SK-N-SH treated with all-trans-retinoic acid at 6 μM for 48 hours (cell line): ENCODE results near the gene KIF1A.

ENCODE experiments used
- ATAC-seq: fragments of 200-7000 bp; cut with Tn5 transposase; 3 replicates; pipeline ENCODE4 v1.9.1; 2020; ENCODE audit warnings: mild to moderate bottlenecking, moderate library complexity
- ARNTL ChIP-seq: fragments of 450-650 bp; formaldehyde crosslinking; IDR thresholded peaks from 2 replicates; pipeline ENCODE4 v1.5.0; 2020; ENCODE audit warnings: low read depth, mild to moderate bottlenecking, moderate library complexity, borderline replicate concordance
- CSDC2 ChIP-seq: fragments of 250-450 bp; sonication (Bioruptor Pico); IDR thresholded peaks from 2 replicates; pipeline ENCODE4 v1.5.0; 2020; ENCODE audit warnings: mild to moderate bottlenecking, moderate library complexity
- ESRRG ChIP-seq: fragments of 250-450 bp; sonication (Bioruptor Pico); IDR thresholded peaks from 2 replicates; pipeline ENCODE4 v1.6.1; 2021; ENCODE audit warnings: mild to moderate bottlenecking
- GLIS3 ChIP-seq: fragments of 250-450 bp; sonication (Bioruptor Pico); IDR thresholded peaks from 2 replicates; pipeline ENCODE4 v1.5.0; 2020; ENCODE audit warnings: mild to moderate bottlenecking, moderate library complexity
- ISL1 ChIP-seq: fragments of 250-450 bp; sonication (Bioruptor Pico); IDR thresholded peaks from 2 replicates; pipeline ENCODE4 v2.1.2; 2022; ENCODE audit warnings: mild to moderate bottlenecking, moderate library complexity
- OSR1 ChIP-seq: fragments of 250-450 bp; sonication (Bioruptor Pico); IDR thresholded peaks from 2 replicates; pipeline ENCODE4 v1.8.0; 2022; ENCODE audit warnings: moderate library complexity, mild to moderate bottlenecking, inconsistent platforms
- PPARA ChIP-seq: fragments of 250-450 bp; sonication (Bioruptor Pico); IDR thresholded peaks from 2 replicates; pipeline ENCODE4 v1.5.0; 2020; ENCODE audit warnings: mild to moderate bottlenecking, borderline replicate concordance
- TCF4 ChIP-seq: fragments of 250-450 bp; sonication (Bioruptor Pico); IDR thresholded peaks from 2 replicates; pipeline ENCODE4 v1.8.0; 2021; ENCODE audit warnings: mild to moderate bottlenecking, moderate library complexity, borderline replicate concordance
- ZC3H10 ChIP-seq: fragments of 250-450 bp; sonication (Bioruptor Pico); IDR thresholded peaks from 2 replicates; pipeline ENCODE4 v1.5.1; 2021; ENCODE audit warnings: mild to moderate bottlenecking, moderate library complexity
- ZFP3 ChIP-seq: fragments of 250-450 bp; sonication (Bioruptor Pico); IDR thresholded peaks from 2 replicates; pipeline ENCODE4 v1.5.0; 2020; ENCODE audit warnings: mild to moderate bottlenecking, moderate library complexity
- ZFP30 ChIP-seq: fragments of 450-650 bp; formaldehyde crosslinking; IDR thresholded peaks from 2 replicates; pipeline ENCODE4 v1.5.0; 2022; ENCODE audit warnings: mild to moderate bottlenecking, moderate library complexity
- ZNF565 ChIP-seq: fragments of 450-650 bp; formaldehyde crosslinking; conservative IDR thresholded peaks from 2 replicates; pipeline ENCODE4 v1.5.0; 2020; ENCODE audit warnings: low read depth, mild to moderate bottlenecking, moderate library complexity
- ZNF70 ChIP-seq: fragments of 450-650 bp; formaldehyde crosslinking; IDR thresholded peaks from 2 replicates; pipeline ENCODE4 v1.5.0; 2020; ENCODE audit warnings: mild to moderate bottlenecking, moderate library complexity
- TF ChIP-seq, protein P1 (sequence below): fragments of 250-450 bp; sonication (Bioruptor Pico); IDR thresholded peaks from 2 replicates; pipeline ENCODE4 v1.5.1; 2021; ENCODE audit warnings: mild to moderate bottlenecking, moderate library complexity
- TF ChIP-seq, protein P2 (sequence below): fragments of 250-450 bp; sonication (Bioruptor Pico); IDR thresholded peaks from 2 replicates; pipeline ENCODE4 v1.5.1; 2020; ENCODE audit warnings: low read depth, mild to moderate bottlenecking, moderate library complexity
- TF ChIP-seq, protein P3 (sequence below): fragments of 250-450 bp; sonication (Bioruptor Pico); IDR thresholded peaks from 2 replicates; pipeline ENCODE4 v1.8.0; 2020; ENCODE audit warnings: mild to moderate bottlenecking, moderate library complexity, borderline replicate concordance
- TF ChIP-seq, protein P4 (sequence below): fragments of 250-450 bp; sonication (Bioruptor Pico); IDR thresholded peaks from 2 replicates; pipeline ENCODE4 v1.5.0; 2020; ENCODE audit warnings: mild to moderate bottlenecking, moderate library complexity

KIF1A gene

DNA sequence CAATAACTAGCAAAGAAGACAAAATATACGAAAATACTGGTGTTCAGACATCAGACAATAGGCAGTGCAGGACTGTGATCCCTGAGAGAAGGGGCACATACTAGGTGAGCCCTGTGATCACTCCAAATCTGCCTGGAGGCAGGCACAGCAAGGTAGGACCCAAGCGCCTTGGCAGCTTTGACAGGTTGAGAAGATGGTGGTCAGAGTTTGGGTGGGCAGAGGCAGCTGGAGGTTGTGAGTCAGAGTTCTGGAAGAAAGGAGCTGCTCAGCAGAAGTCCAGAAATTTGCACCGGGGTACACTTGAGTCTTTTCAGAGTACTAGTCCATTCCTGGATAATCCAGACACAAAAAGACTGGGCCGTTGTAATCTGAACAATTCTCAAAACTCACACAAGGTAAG is 14.0 kb downstream of the KIF1A start (continued):
- TF ChIP-seq ZFP30 = no peak
- TF ChIP-seq ZFP3 (CRISPR knock-in tag) = no peak
- TF ChIP-seq, protein P1, sequence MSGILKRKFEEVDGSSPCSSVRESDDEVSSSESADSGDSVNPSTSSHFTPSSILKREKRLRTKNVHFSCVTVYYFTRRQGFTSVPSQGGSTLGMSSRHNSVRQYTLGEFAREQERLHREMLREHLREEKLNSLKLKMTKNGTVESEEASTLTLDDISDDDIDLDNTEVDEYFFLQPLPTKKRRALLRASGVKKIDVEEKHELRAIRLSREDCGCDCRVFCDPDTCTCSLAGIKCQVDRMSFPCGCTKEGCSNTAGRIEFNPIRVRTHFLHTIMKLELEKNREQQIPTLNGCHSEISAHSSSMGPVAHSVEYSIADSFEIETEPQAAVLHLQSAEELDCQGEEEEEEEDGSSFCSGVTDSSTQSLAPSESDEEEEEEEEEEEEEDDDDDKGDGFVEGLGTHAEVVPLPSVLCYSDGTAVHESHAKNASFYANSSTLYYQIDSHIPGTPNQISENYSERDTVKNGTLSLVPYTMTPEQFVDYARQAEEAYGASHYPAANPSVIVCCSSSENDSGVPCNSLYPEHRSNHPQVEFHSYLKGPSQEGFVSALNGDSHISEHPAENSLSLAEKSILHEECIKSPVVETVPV (CRISPR knock-in tag) = no peak
- TF ChIP-seq TCF4 (CRISPR knock-in tag) = no peak
- no peak for TF ChIP-seq OSR1 (CRISPR knock-in tag)

DNA sequence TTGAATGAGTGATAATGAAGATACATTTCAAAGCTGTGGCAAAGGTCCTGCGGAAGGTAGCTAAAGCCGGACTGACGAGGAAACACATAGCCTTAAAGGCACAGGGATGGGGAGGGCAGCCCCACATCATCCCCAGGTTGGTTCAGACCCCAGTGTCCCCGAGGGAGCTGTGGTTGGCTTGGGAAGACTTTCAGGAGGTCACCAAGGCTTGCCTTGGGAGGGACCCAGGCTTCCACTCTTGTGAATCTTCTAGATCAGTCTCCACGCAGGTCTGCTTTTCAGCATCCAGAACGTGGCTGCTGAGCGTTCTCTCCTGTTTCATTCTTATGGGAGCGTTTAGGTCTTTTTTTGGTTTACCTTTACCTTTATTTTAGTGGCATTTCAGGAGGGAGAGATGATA is 16.8 kb downstream of the KIF1A start:
- TF ChIP-seq, protein P2, sequence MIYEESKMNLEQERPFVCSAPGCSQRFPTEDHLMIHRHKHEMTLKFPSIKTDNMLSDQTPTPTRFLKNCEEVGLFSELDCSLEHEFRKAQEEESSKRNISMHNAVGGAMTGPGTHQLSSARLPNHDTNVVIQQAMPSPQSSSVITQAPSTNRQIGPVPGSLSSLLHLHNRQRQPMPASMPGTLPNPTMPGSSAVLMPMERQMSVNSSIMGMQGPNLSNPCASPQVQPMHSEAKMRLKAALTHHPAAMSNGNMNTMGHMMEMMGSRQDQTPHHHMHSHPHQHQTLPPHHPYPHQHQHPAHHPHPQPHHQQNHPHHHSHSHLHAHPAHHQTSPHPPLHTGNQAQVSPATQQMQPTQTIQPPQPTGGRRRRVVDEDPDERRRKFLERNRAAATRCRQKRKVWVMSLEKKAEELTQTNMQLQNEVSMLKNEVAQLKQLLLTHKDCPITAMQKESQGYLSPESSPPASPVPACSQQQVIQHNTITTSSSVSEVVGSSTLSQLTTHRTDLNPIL = no peak
- TF ChIP-seq, protein P1 (CRISPR knock-in tag) = no peak
- TF ChIP-seq ZFP3 (CRISPR knock-in tag) = no peak
- TF ChIP-seq, protein P3, sequence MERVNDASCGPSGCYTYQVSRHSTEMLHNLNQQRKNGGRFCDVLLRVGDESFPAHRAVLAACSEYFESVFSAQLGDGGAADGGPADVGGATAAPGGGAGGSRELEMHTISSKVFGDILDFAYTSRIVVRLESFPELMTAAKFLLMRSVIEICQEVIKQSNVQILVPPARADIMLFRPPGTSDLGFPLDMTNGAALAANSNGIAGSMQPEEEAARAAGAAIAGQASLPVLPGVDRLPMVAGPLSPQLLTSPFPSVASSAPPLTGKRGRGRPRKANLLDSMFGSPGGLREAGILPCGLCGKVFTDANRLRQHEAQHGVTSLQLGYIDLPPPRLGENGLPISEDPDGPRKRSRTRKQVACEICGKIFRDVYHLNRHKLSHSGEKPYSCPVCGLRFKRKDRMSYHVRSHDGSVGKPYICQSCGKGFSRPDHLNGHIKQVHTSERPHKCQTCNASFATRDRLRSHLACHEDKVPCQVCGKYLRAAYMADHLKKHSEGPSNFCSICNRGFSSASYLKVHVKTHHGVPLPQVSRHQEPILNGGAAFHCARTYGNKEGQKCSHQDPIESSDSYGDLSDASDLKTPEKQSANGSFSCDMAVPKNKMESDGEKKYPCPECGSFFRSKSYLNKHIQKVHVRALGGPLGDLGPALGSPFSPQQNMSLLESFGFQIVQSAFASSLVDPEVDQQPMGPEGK (CRISPR knock-in tag) = no peak
- TF ChIP-seq, all 23 proteins: peak for 0
- no peak for ATAC-seq

DNA sequence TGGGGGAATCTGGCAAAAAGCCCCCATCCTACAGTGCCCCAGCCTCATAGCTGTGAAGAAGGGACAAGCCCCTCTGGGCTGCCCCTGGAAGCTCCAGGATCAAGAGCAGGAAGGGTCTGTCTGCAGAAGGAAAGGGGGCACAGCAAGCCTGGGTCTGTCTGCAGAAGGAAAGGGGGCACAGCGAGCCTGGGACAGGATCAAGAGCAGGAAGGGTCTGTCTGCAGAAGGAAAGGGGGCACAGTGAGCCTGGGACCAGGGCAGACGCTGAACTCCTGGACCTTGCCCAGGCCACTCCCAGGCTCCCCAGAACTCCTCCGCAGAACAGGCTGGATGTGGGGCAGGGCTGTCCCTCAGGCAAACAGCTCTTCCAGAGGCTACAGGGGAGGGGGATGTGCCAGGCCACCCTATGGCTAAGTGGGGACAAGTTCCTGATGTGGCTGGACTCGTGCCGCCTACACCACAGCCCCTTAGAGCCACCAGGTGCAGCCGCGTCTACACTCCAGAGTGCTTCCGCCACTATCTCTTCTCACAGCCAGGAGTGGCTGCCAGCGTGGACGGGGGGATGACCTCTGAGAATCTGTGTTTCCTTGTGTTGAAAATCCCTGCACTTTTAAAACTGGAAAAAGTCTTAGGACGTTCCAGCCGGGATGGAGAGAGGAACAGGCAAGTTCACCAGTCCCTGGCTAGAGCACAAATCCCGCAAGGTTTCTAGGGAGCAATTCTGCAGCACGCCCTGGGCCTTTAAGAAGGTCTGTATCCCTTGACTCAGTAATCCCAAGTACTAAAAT is 20.8 kb downstream of the KIF1A start:
- no peak for ATAC-seq
- TF ChIP-seq, protein P3 (CRISPR knock-in tag) = no peak
- TF ChIP-seq ISL1 (CRISPR knock-in tag) = no peak
- no peak for TF ChIP-seq ZFP30
- TF ChIP-seq, protein P4, sequence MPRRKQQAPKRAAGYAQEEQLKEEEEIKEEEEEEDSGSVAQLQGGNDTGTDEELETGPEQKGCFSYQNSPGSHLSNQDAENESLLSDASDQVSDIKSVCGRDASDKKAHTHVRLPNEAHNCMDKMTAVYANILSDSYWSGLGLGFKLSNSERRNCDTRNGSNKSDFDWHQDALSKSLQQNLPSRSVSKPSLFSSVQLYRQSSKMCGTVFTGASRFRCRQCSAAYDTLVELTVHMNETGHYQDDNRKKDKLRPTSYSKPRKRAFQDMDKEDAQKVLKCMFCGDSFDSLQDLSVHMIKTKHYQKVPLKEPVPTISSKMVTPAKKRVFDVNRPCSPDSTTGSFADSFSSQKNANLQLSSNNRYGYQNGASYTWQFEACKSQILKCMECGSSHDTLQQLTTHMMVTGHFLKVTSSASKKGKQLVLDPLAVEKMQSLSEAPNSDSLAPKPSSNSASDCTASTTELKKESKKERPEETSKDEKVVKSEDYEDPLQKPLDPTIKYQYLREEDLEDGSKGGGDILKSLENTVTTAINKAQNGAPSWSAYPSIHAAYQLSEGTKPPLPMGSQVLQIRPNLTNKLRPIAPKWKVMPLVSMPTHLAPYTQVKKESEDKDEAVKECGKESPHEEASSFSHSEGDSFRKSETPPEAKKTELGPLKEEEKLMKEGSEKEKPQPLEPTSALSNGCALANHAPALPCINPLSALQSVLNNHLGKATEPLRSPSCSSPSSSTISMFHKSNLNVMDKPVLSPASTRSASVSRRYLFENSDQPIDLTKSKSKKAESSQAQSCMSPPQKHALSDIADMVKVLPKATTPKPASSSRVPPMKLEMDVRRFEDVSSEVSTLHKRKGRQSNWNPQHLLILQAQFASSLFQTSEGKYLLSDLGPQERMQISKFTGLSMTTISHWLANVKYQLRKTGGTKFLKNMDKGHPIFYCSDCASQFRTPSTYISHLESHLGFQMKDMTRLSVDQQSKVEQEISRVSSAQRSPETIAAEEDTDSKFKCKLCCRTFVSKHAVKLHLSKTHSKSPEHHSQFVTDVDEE = no peak
- no peak for TF ChIP-seq CSDC2 (CRISPR knock-in tag)
- TF ChIP-seq, protein P2 = no peak
- TF ChIP-seq ESRRG = no peak
- TF ChIP-seq ARNTL = no peak
- no peak for TF ChIP-seq ZC3H10 (CRISPR knock-in tag)
- TF ChIP-seq ZNF565 (CRISPR knock-in tag) = no peak
- no peak for TF ChIP-seq PPARA (CRISPR knock-in tag)
- TF ChIP-seq TCF4 (CRISPR knock-in tag) = no peak
- no peak for TF ChIP-seq ZNF70 (CRISPR knock-in tag)
- no peak for TF ChIP-seq GLIS3 (CRISPR knock-in tag)
